Heart left ventricle (tissue), 13 donors: Measurements from ENCODE around the gene VSIG8.

Source experiments
- CTCF ChIP-seq, 12 donors: fragments of 200-600 bp; sonication (generic) in 4 of 12; IDR thresholded peaks; one replicate each; pipeline versions ENCODE4 v1.5.0 to v1.8.0; 2018 to 2022; ENCODE audit warnings: antibody characterized with exemption in 12 of 12, mild to moderate bottlenecking in 5 of 12
- POLR2A ChIP-seq, 2 donors: fragments of 450-650 bp; IDR thresholded peaks; one replicate each; pipeline ENCODE4 v1.6.1; 2017; ENCODE audit warnings: antibody characterized with exemption in 2 of 2, mild to moderate bottlenecking in 2 of 2, moderate library complexity in 2 of 2
- donor health status: ischemic (EF 13 %, LVEDD 7.1; RV severe dilation, severe dysfunction).
- donor health status: DM: no; HTN: yes; CAD: no.
- donor health status: DM: no; HTN: no; CAD: no.
- donor health status: ischemic (EF 25% LVEDD 6.9; RV normal size, moderate dysfunction).
- donor health status: ischemic (EF 25% LVEDD 5.7; RV mildly dilated, moderate dysfunction).
- donor health status: ischemic (EF 35%, LVEDD 5.7; RV mildly dilated, moderate dysfunction).
- donor health status: nonischemic (EF 11% LVEDD 7.7; RV severe dilation, severe dysfunction).
- donor health status: DM: yes; HTN: yes; CAD: no.
- donor health status: PGD.
- donor health status: ischemic (EF 29% LVEDD 5.4; RV normal size, mild dysfunction).
- donor health status: nonischemic (EF 23%, LVEDD 6.1; RV moderate dilation, normal function).

DNA sequence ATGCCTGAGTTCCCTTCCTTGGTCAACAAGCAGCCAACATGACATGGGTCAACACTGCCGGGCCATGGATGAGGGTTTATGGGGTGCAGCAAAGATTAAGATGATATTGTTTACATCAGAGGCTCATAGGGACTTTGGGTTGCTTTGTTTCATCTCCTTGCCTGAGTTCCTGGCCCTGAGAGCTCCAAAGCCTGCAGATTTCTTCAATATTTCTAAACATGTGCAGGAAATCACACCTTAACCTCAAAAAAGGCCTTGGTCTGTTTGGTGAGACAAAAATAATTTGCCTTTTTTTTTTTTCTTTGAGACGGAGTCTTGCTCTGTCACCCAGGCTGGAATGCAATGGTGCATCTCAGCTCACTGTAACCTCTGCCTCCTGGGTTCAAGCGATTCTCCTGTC is 34.9 kb downstream of the VSIG8 start:
- no peak for TF ChIP-seq CTCF (IDR thresholded peaks at IDR 0.05)
- TF ChIP-seq POLR2A (IDR thresholded peaks at IDR 0.05): no peak
